A549 (cell line): Measurements from ENCODE around the gene B3GAT1.

ENCODE experiments used
- CEBPB ChIP-seq, 2 experiments: fragments of >200 bp in 1 of 2; sonication (Bioruptor Twin) in 1 of 2; formaldehyde crosslinking in 1 of 2; IDR thresholded peaks; 2 replicates each; pipeline ENCODE4 v1.6.1; 2012 to 2016
- CHD2 ChIP-seq: fragments of 150-350 bp; IDR thresholded peaks from 2 replicates; pipeline ENCODE4 v1.6.1; 2014; ENCODE audit warnings: low read length; ENCODE audit not compliant: partially characterized antibody
- CHD4 ChIP-seq: fragments of 200-600 bp; sonication (generic); IDR thresholded peaks from 2 replicates; pipeline ENCODE4 v1.6.1; 2016; ENCODE audit warnings: antibody characterized with exemption, mild to moderate bottlenecking, borderline replicate concordance
- ELK1 ChIP-seq: fragments of 150-350 bp; IDR thresholded peaks from 2 replicates; pipeline ENCODE4 v1.6.1; 2014; ENCODE audit warnings: low read depth, mild to moderate bottlenecking, low read length
- ESRRA ChIP-seq: fragments of 150-350 bp; IDR thresholded peaks from 2 replicates; pipeline ENCODE4 v1.6.1; 2014; ENCODE audit warnings: mild to moderate bottlenecking, low read length, borderline replicate concordance
- MAX ChIP-seq: IDR thresholded peaks from 2 replicates; pipeline ENCODE4 v1.6.1; 2012
- POLR2A ChIP-seq: IDR thresholded peaks from 2 replicates; pipeline ENCODE4 v1.6.1; 2012; ENCODE audit warnings: mild to moderate bottlenecking, low read length
- ZFP36 ChIP-seq: fragments of 450-650 bp; IDR thresholded peaks from 2 replicates; pipeline ENCODE4 v1.6.1; 2014; ENCODE audit warnings: borderline replicate concordance; ENCODE audit not compliant: partially characterized antibody

DNA sequence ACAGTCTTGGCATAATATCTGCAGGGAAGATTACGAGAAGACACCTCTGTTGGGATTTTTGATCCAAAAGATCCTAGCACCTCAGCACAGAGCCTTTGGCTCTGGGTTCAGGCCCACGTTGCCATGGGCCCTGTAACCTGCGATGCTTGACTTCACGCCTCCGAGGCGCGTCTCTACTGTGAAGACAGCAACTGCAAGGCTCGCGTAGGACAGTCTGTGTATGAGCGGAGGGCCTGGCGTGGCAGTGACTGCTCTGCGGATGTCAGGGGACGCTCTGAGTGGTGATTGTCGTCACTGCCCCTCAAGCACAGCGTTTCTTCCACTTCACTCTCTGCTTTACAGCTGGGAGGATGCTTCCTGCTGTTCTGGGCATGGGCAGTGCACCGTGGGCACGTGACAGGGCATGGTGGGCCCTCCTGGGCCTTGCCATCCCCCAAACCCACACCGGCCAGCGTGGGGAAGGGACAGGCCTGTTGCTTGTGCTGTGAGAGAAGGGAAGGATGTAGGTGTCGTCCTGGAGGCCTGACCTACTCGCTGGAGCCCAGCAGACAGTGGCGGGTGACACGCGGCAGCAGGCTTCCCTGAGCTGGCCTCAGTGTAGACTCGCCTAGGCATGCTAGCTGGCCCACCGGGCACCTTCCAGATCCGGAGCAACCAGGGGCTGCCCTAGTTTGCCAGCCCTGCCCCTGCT lies 53.7 kb downstream of the B3GAT1 start:
- TF ChIP-seq ESRRA (no peak), ELK1 (no peak), ZFP36 (no peak), CHD2 (no peak), CHD4 (no peak), POLR2A (no peak), MAX (no peak), CEBPB (IDR thresholded peaks at IDR 0.05) (no peak)
